Mesenchymal stem cell (in vitro differentiated cells and primary cell): ENCODE results near the gene PPP1R3C.

Experiments
- DNase-seq: peaks from one replicate; pipeline ENCODE4 v3.0.0-alpha.2; 2013
- H2AFZ ChIP-seq: one replicate; pipeline ENCODE4 v1.6.1; 2013; ENCODE audit warnings: low read depth, mild to moderate bottlenecking, control low read depth, inconsistent platforms, low read length, moderate library complexity
- H2AK5ac ChIP-seq: 2 replicates; pipeline ENCODE4 v1.6.1; 2013; ENCODE audit warnings: low read length, moderate library complexity, mild to moderate bottlenecking, inconsistent platforms; ENCODE audit not compliant: severe bottlenecking
- H2BK120ac ChIP-seq: one replicate; pipeline ENCODE4 v1.6.1; 2013; ENCODE audit warnings: low read depth, mild to moderate bottlenecking, inconsistent platforms, low read length, moderate library complexity
- H2BK12ac ChIP-seq, 2 experiments: one replicate each; pipeline ENCODE4 v1.6.1; 2013; ENCODE audit warnings: inconsistent platforms in 2 of 2, low read length in 2 of 2, mild to moderate bottlenecking in 2 of 2, moderate library complexity in 2 of 2, control low read depth in 1 of 2
- H2BK15ac ChIP-seq: one replicate; pipeline ENCODE4 v1.6.1; 2013; ENCODE audit warnings: mild to moderate bottlenecking, low read depth, inconsistent platforms; ENCODE audit not compliant: poor library complexity, severe bottlenecking
- H2BK5ac ChIP-seq: 2 replicates; pipeline ENCODE4 v1.6.1; 2013; ENCODE audit warnings: low read depth, mild to moderate bottlenecking, low read length, control low read depth, inconsistent platforms; ENCODE audit not compliant: poor library complexity, severe bottlenecking
- H3K14ac ChIP-seq, 2 experiments: one replicate each; pipeline ENCODE4 v1.6.1; 2013; ENCODE audit warnings: inconsistent platforms in 2 of 2, low read length in 2 of 2, control low read depth in 1 of 2, mild to moderate bottlenecking in 1 of 2, moderate library complexity in 1 of 2
- H3K18ac ChIP-seq, 2 experiments: one replicate each; pipeline ENCODE4 v1.6.1; 2013; ENCODE audit warnings: inconsistent platforms in 2 of 2, low read length in 2 of 2, control low read depth in 1 of 2, low read depth in 1 of 2, mild to moderate bottlenecking in 1 of 2
- H3K23ac ChIP-seq, 2 experiments: one replicate each; pipeline ENCODE4 v1.6.1; 2013; ENCODE audit warnings: inconsistent platforms in 2 of 2, low read length in 2 of 2, mild to moderate bottlenecking in 2 of 2, moderate library complexity in 2 of 2, control low read depth in 1 of 2
- H3K27ac ChIP-seq: 2 replicates; pipeline ENCODE4 v1.5.1; 2013; ENCODE audit warnings: mild to moderate bottlenecking, moderate library complexity, low read length, control low read depth, inconsistent platforms; ENCODE audit not compliant: poor library complexity, severe bottlenecking
- H3K27me3 ChIP-seq, 2 experiments: 2 replicates each; pipeline versions ENCODE4 v1.6.1 to v1.7.0; 2013; ENCODE audit warnings: low read length in 2 of 2, mild to moderate bottlenecking in 2 of 2, moderate library complexity in 2 of 2, control low read depth in 1 of 2, inconsistent platforms in 1 of 2; ENCODE audit not compliant: control insufficient read depth in 1 of 2, insufficient read depth in 1 of 2
- H3K36me3 ChIP-seq, 2 experiments: 2 replicates each; pipeline versions ENCODE4 v1.6.1 to v1.7.0; 2013; ENCODE audit warnings: low read length in 2 of 2, control low read depth in 1 of 2, inconsistent platforms in 1 of 2, low read depth in 1 of 2, mild to moderate bottlenecking in 1 of 2; ENCODE audit not compliant: insufficient read depth in 2 of 2, control insufficient read depth in 1 of 2
- H3K4ac ChIP-seq, 2 experiments: one replicate each; pipeline ENCODE4 v1.6.1; 2013; ENCODE audit warnings: inconsistent platforms in 2 of 2, low read length in 2 of 2, mild to moderate bottlenecking in 2 of 2, moderate library complexity in 2 of 2, control low read depth in 1 of 2, low read depth in 1 of 2
- H3K4me1 ChIP-seq: 2 replicates; pipeline ENCODE4 v1.6.1; 2013; ENCODE audit warnings: low read depth, low read length, control low read depth; ENCODE audit not compliant: control insufficient read depth, insufficient read depth
- H3K4me2 ChIP-seq: 2 replicates; pipeline ENCODE4 v1.6.1; 2013; ENCODE audit warnings: low read length, mild to moderate bottlenecking, inconsistent platforms; ENCODE audit not compliant: poor library complexity, severe bottlenecking
- H3K4me3 ChIP-seq, 2 experiments: 2 replicates each; pipeline versions ENCODE4 v1.5.1 to v1.7.0; 2013; ENCODE audit warnings: low read length in 2 of 2, mild to moderate bottlenecking in 2 of 2, control low read depth in 1 of 2, low read depth in 1 of 2; ENCODE audit not compliant: insufficient read depth in 1 of 2
- H3K79me1 ChIP-seq: replicated peaks from 2 replicates; pipeline ENCODE4 v1.6.1; 2013; ENCODE audit warnings: mild to moderate bottlenecking, control low read depth, low read length, inconsistent platforms; ENCODE audit not compliant: poor library complexity, severe bottlenecking
- H3K9ac ChIP-seq: 2 replicates; pipeline ENCODE4 v1.7.0; 2013; ENCODE audit warnings: mild to moderate bottlenecking, low read length, moderate library complexity
- H3K9me3 ChIP-seq: 2 replicates; pipeline ENCODE4 v1.7.0; 2013; ENCODE audit warnings: mild to moderate bottlenecking, low read length; ENCODE audit not compliant: control insufficient read depth
- H4K8ac ChIP-seq: one replicate; pipeline ENCODE4 v1.6.1; 2013; ENCODE audit warnings: inconsistent platforms, mild to moderate bottlenecking, low read length, moderate library complexity
- H4K91ac ChIP-seq: one replicate; pipeline ENCODE4 v1.6.1; 2013; ENCODE audit warnings: mild to moderate bottlenecking, low read length, inconsistent platforms
- WGBS: methylation state at CpG from one replicate; pipeline ENCODE4 v1.1.7; 2013; ENCODE audit warnings: mixed read lengths; 5-methylcytosine and 5-hydroxymethylcytosine counted together

The PPP1R3C gene

DNA sequence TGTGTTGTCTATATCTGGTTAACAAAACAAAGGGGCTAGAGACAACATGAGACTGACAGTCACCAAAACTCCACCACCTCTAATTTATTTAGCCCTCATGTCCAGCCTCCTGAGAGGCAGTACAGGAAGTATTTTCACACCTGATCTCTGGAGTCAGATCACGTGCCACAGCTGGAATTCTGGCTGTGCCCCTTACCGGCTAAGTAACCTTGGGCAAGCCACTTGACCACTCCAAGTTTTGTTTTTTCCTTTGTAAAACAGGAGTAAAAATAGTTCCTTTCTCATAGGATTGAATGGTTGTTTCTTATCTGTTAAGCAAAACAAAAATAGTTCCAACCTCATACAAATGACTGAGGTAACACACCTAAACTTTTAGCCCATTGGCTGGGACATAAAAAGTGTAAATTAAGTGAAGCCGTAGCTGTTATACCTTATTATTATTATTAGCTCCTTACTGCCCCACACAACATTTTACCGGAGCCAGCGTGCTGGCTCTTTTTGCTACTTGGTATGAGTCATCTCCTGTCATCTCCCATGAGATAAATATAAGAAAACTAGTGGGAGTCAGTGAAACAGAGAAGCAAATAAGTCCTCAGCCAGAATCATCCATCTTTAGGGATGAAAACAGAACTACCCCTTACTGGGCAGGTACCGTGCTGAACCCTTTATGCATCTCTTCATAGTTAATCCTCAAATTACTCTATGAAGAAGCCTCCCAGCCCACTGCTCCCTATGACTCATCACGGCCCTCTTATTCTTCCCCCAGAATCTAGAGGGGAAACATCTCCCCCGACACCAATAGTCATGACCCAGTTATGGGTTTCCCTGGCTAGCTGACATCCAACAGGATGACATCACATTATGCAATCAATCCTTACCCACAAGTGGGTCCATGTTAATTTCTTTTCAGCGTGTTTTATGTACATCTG is 44.9 kb downstream of the PPP1R3C start:
- 21% methylated on average over 5 of the region's 9 CpGs for WGBS

DNA sequence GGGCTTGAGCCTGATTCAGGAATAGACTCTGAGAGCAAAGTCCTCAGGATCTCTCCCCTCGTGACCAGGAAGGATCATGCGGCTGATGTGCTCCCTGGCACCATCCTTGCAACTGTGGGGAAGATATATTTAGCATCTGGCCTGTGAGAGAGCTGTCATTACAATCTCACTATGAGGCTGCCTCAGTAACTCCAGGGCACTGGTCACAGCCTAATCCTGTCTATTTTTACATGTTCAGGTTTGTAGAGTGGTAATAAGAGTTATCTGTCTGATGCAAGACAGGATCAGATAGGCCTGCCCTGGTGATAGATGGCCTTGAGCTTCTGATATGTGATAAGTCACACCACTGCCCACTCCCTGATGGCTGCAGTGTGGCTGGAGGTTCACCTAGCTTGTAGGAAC is 50.7 kb downstream of the PPP1R3C start:
- Histone ChIP-seq H3K4me1 (no peaks in the 10 kb centered on the region), H3K14ac (no peak overlapping the region), H4K91ac (no peak overlapping the region), H3K9me3 (peaks cover 5% of the 10 kb centered on the region), H3K23ac (peak overlapping the region in 1 of 2 experiments; percentile 47), H3K4me2 (no peak overlapping the region), H3K4ac (no peak overlapping the region), H2BK12ac (no peak overlapping the region), H3K27ac (no peak overlapping the region), H3K18ac (no peak overlapping the region), H2BK120ac (no peak overlapping the region), H3K79me1 (no peaks in the 10 kb centered on the region), H3K4me3 (no peak overlapping the region), H2BK5ac (no peak overlapping the region), H3K36me3 (no peaks in the 10 kb centered on the region), H3K9ac (no peak overlapping the region), H3K27me3 (no peaks in the 10 kb centered on the region), H2AK5ac (no peak overlapping the region), H2AFZ (no peak overlapping the region), H4K8ac (no peak overlapping the region), H2BK15ac (no peak overlapping the region)
- no peak for DNase-seq
- 92% methylated on average over 2 of the region's 2 CpGs for WGBS

More for the DNA sequence above, 44.9 kb downstream of the PPP1R3C start:
- Histone ChIP-seq H2BK5ac (no peak overlapping the region), H3K27me3 (no peaks in the 10 kb centered on the region), H3K27ac (peak overlapping the region; percentile 33), H2BK15ac (peak overlapping the region; percentile 71), H3K79me1 (no peaks in the 10 kb centered on the region), H3K9ac (peak overlapping the region; percentile 73), H3K4me2 (no peak overlapping the region), H4K8ac (no peak overlapping the region), H2AFZ (no peak overlapping the region), H3K23ac (no peak overlapping the region), H3K4ac (peak overlapping the region in 1 of 2 experiments; percentile 48), H3K36me3 (no peaks in the 10 kb centered on the region), H3K14ac (no peak overlapping the region), H2BK12ac (peak overlapping the region; percentile 85 to 86), H3K9me3 (no peaks in the 10 kb centered on the region), H3K4me1 (peaks cover 28% of the 10 kb centered on the region), H3K4me3 (peak overlapping the region in 1 of 2 experiments; percentile 55), H2AK5ac (peak overlapping the region; percentile 58), H3K18ac (peak overlapping the region; percentile 23 to 84), H2BK120ac (peak overlapping the region; percentile 40), H4K91ac (no peak overlapping the region)
- peak; percentile 88 for DNase-seq

DNA sequence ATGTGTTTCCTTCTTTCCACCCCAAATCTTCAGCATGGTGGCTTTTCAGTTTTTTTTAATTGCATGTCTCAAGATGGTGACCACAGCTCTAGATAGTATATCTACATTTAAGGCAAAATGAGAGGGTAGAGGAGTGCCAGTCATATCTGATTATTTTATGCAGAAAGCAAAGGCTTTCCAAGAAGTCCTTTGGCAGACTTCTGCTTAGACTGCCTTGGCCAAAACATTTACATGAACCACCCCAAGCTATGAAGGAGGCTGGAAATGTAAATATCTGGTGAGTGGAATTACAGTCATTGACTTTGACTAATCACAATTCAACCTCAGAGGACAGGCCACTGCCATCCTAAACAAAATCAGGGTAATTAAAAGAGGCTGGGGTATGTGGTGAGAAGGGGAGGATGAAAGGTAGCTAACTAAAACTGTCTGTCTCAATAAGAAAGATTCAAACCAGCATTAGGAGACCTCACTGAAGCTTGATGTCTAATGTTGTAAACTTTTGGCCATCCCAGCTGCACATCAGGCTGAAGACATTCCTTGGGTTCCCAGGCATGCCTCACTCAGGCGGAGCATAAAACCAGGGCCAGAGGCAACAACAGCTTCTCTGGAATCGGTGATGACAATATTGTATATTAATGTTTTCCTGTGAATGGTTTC is 53.4 kb downstream of the PPP1R3C start:
- H3K18ac ChIP-seq, result no peak overlapping the region
- no peak overlapping the region for H3K14ac ChIP-seq
- no peak overlapping the region for H2BK120ac ChIP-seq
- no peak for DNase-seq
- WGBS, result 100% methylated on average over 1 of the region's 2 CpGs
- no peaks in the 10 kb centered on the region for H3K4me1 ChIP-seq
- peaks cover 5% of the 10 kb centered on the region for H3K9me3 ChIP-seq
- H2AK5ac ChIP-seq, result no peak overlapping the region
- no peak overlapping the region for H2AFZ ChIP-seq
- H2BK15ac ChIP-seq, result no peak overlapping the region
- no peak overlapping the region for H4K8ac ChIP-seq
- no peak overlapping the region for H2BK12ac ChIP-seq
- H3K27ac ChIP-seq, result no peak overlapping the region
- H3K36me3 ChIP-seq, result no peaks in the 10 kb centered on the region
- no peak overlapping the region for H4K91ac ChIP-seq
- H3K4ac ChIP-seq, result no peak overlapping the region
- H3K4me3 ChIP-seq, result no peak overlapping the region
- no peaks in the 10 kb centered on the region for H3K27me3 ChIP-seq
- no peak overlapping the region for H3K4me2 ChIP-seq
- no peaks in the 10 kb centered on the region for H3K79me1 ChIP-seq
- no peak overlapping the region for H3K9ac ChIP-seq
- no peak overlapping the region for H3K23ac ChIP-seq
- H2BK5ac ChIP-seq, result no peak overlapping the region
